K562 (cell line): ENCODE data around the gene TIPIN. TPM values are rescaled to one million over a fixed set of nuclear protein-coding genes. Genes with fewer than 3 reads are reported as not detected.
A peak's percentile ranks its signal among the peaks of the same experiment; 100 is the strongest.

Source experiments
- KDM2B ChIP-seq: fragments of 250-450 bp; sonication (Bioruptor Pico); IDR thresholded peaks from 2 replicates; pipeline ENCODE4 v1.8.0; 2021; ENCODE audit warnings: mild to moderate bottlenecking, moderate library complexity
- KLF16 ChIP-seq: IDR thresholded peaks from 2 replicates; pipeline ENCODE4 v1.6.1; 2016; ENCODE audit warnings: antibody characterized with exemption
- PHTF2 ChIP-seq: fragments of 250-450 bp; sonication (Bioruptor Pico); IDR thresholded peaks from 2 replicates; pipeline ENCODE4 v1.5.0; 2021; ENCODE audit warnings: mild to moderate bottlenecking
- POLR2H ChIP-seq: IDR thresholded peaks from 2 replicates; pipeline ENCODE4 v1.6.1; 2016; ENCODE audit warnings: missing genetic modification characterization, low read depth, mild to moderate bottlenecking, control low read depth, missing compliant biosample characterization, moderate library complexity
- polyA plus RNA-seq, 8 experiments: library from polyadenylated mRNA; depleted of rRNA in 4 of 8; stranded (reverse) in 5 of 8; unstranded in 3 of 8; fragments of >200 nt; fragmentation: Nextera tagmentation in 2 of 8; fragmentation: Illumina TruSeq in 1 of 8; extraction: Ambion mirVana in 2 of 8; extraction: Trizol in 1 of 8; gene quantifications; 2 replicates each; pipeline versions ENCODE4 v1.2.1 to v1.2.3, GENCODE V29; 2011 to 2014; ENCODE audit warnings: inconsistent platforms in 1 of 8, missing spikeins in 1 of 8
- total RNA-seq, 7 experiments: library from RNA; depleted of rRNA in 6 of 7; stranded (reverse); fragments of >200 nt in 6 of 7; fragmentation: Illumina TruSeq in 2 of 7; extraction: Trizol in 2 of 7; gene quantifications; 2 replicates each; pipeline versions ENCODE4 v1.2.1 to v1.2.3, GENCODE V29; 2011 to 2021; ENCODE audit warnings: low replicate concordance in 1 of 7
- TF ChIP-seq, protein P1 (sequence below): fragments of 250-450 bp; sonication (Bioruptor Pico); IDR thresholded peaks from 2 replicates; pipeline ENCODE4 v1.5.0; 2021; ENCODE audit warnings: mild to moderate bottlenecking, moderate library complexity
- TF ChIP-seq, protein P2 (sequence below): sonication (generic); formaldehyde crosslinking; IDR thresholded peaks from 2 replicates; pipeline ENCODE4 v1.8.0; 2022; ENCODE audit warnings: mild to moderate bottlenecking, low read depth, missing genetic modification reagents
- TF ChIP-seq, protein P3 (sequence below): fragments of 450-650 bp; IDR thresholded peaks from 2 replicates; pipeline ENCODE4 v1.6.1; 2017; ENCODE audit warnings: antibody characterized with exemption, mild to moderate bottlenecking
- TF ChIP-seq, protein P4 (sequence below): fragments of 200-800 bp; sonication (Bioruptor generic); IDR thresholded peaks from 2 replicates; pipeline ENCODE4 v1.6.1; 2016; ENCODE audit warnings: missing genetic modification characterization, missing compliant biosample characterization
- TF ChIP-seq, protein P5 (sequence below), 2 experiments: IDR thresholded peaks; 2 replicates each; pipeline ENCODE4 v1.6.1; 2011; ENCODE audit warnings: borderline replicate concordance in 1 of 2, control low read depth in 1 of 2, low read depth in 1 of 2, low read length in 1 of 2, mild to moderate bottlenecking in 1 of 2, mixed read lengths in 1 of 2, moderate library complexity in 1 of 2; ENCODE audit not compliant: insufficient read depth in 1 of 2, insufficient read length in 1 of 2, poor library complexity in 1 of 2, severe bottlenecking in 1 of 2; ENCODE audit errors: extremely low read depth in 1 of 2

TIPIN gene
- total and polyA plus RNA-seq, 9 of the 15 experiments (the other 6 are each of a cell fraction or from before 2014, with no cell fraction given): 22.9 to 61.4 (median 42.0) TPM

DNA sequence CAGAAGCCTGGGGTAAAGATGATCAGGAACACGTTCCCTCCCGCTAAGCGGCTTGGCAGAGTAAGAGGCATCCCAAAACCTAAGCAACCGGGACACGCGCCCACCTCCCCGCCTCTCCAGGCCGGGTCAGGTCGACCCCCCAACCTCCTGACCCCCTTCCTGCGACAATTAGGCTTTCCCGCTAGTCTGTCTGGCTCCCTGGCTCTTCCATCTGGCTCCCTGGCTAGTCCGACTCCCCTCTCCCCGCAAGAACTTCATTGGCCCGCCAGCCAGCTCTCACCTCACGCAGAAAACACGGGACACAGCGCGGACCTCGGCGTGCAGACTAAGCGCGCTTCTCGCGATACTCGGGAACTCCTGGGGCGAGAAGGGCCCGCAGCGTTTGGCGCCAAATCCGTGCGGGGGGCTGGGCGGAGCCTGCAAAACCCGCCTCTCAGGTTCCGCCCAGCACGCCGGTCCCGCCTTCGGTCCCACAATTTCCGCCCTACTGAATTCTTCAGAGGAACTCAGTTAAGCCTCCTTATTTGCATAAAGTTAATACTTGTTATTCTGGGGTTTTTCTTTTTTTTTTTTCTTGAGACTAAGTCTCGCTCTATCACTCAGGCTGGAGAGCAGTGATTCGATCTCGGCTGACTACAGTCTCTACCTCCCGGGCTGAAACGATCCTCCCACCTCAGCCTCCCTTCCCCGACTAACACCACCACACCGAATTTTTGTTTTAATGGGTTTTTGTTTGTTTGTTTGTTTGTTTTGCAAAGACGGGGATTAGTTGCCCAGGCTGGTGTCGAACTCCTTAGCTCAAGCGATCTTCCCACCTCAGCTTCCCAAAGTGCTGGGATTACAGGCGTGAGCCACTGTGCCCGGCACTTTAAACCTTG, at the start of gene TIPIN (continued):
- TF ChIP-seq, protein P1, sequence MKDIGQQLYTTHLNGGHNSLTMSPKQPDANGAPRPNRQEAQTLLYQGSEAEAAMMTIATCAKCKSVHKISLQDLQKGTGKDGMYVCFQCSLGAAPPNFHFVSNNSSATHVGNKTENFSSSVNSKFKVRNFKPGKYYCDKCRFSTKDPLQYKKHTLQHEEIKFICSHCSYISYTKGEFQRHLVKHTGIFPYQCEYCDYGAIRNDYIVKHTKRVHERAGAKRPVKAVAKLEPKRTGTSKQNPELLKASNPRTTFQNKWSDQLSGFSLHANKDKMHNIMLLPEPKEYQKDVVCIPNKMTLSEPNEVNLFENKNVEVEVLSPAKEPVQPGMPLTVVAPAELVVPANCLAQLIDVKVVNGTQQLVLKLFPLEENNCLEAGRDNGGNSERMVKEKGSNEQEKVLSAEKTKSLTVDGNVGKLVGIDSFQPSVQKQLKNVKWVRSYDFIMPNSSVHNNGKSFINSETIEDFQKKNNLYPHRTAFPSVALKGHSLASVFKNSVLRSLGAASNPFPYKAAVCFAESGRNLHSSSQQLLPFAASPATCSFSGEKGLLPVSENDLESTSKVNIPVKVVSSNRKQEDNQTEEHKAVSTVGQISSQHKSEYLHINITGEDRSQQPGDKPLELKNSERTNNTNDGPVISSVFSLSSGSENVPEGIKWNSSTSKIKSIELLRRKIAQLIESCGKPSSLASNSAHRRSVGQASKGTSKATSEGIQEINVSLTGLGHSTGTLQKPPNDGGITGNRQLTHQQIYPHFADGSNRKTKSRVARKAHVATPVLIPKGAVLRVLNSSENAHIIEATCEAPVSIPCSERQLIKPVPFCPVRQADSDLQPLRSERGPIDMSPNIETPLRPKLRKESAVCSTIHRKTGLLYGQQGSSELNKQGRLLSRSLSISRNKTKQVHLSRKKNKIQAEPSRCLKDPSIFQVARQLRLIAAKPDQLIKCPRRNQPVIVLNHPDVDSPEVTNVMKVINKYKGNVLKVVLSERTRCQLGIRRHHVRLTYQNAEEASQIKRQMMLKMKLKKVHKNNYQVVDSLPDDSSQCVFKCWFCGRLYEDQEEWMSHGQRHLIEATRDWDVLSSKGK (CRISPR knock-in tag): no peak
- TF ChIP-seq, protein P2, sequence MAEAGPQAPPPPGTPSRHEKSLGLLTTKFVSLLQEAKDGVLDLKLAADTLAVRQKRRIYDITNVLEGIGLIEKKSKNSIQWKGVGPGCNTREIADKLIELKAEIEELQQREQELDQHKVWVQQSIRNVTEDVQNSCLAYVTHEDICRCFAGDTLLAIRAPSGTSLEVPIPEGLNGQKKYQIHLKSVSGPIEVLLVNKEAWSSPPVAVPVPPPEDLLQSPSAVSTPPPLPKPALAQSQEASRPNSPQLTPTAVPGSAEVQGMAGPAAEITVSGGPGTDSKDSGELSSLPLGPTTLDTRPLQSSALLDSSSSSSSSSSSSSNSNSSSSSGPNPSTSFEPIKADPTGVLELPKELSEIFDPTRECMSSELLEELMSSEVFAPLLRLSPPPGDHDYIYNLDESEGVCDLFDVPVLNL (CRISPR knock-in tag): peak; percentile 91; the same call in 1 of the 2 replicates
- TF ChIP-seq, protein P3, sequence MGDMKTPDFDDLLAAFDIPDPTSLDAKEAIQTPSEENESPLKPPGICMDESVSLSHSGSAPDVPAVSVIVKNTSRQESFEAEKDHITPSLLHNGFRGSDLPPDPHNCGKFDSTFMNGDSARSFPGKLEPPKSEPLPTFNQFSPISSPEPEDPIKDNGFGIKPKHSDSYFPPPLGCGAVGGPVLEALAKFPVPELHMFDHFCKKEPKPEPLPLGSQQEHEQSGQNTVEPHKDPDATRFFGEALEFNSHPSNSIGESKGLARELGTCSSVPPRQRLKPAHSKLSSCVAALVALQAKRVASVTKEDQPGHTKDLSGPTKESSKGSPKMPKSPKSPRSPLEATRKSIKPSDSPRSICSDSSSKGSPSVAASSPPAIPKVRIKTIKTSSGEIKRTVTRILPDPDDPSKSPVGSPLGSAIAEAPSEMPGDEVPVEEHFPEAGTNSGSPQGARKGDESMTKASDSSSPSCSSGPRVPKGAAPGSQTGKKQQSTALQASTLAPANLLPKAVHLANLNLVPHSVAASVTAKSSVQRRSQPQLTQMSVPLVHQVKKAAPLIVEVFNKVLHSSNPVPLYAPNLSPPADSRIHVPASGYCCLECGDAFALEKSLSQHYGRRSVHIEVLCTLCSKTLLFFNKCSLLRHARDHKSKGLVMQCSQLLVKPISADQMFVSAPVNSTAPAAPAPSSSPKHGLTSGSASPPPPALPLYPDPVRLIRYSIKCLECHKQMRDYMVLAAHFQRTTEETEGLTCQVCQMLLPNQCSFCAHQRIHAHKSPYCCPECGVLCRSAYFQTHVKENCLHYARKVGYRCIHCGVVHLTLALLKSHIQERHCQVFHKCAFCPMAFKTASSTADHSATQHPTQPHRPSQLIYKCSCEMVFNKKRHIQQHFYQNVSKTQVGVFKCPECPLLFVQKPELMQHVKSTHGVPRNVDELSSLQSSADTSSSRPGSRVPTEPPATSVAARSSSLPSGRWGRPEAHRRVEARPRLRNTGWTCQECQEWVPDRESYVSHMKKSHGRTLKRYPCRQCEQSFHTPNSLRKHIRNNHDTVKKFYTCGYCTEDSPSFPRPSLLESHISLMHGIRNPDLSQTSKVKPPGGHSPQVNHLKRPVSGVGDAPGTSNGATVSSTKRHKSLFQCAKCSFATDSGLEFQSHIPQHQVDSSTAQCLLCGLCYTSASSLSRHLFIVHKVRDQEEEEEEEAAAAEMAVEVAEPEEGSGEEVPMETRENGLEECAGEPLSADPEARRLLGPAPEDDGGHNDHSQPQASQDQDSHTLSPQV: no peak
- TF ChIP-seq, protein P4, sequence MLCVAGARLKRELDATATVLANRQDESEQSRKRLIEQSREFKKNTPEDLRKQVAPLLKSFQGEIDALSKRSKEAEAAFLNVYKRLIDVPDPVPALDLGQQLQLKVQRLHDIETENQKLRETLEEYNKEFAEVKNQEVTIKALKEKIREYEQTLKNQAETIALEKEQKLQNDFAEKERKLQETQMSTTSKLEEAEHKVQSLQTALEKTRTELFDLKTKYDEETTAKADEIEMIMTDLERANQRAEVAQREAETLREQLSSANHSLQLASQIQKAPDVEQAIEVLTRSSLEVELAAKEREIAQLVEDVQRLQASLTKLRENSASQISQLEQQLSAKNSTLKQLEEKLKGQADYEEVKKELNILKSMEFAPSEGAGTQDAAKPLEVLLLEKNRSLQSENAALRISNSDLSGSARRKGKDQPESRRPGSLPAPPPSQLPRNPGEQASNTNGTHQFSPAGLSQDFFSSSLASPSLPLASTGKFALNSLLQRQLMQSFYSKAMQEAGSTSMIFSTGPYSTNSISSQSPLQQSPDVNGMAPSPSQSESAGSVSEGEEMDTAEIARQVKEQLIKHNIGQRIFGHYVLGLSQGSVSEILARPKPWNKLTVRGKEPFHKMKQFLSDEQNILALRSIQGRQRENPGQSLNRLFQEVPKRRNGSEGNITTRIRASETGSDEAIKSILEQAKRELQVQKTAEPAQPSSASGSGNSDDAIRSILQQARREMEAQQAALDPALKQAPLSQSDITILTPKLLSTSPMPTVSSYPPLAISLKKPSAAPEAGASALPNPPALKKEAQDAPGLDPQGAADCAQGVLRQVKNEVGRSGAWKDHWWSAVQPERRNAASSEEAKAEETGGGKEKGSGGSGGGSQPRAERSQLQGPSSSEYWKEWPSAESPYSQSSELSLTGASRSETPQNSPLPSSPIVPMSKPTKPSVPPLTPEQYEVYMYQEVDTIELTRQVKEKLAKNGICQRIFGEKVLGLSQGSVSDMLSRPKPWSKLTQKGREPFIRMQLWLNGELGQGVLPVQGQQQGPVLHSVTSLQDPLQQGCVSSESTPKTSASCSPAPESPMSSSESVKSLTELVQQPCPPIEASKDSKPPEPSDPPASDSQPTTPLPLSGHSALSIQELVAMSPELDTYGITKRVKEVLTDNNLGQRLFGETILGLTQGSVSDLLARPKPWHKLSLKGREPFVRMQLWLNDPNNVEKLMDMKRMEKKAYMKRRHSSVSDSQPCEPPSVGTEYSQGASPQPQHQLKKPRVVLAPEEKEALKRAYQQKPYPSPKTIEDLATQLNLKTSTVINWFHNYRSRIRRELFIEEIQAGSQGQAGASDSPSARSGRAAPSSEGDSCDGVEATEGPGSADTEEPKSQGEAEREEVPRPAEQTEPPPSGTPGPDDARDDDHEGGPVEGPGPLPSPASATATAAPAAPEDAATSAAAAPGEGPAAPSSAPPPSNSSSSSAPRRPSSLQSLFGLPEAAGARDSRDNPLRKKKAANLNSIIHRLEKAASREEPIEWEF: no peak
- TF ChIP-seq KLF16 (no peak), KDM2B (no peak), POLR2H (tag) (peak; percentile 84), PHTF2 (peak; percentile 15; the same call in 1 of the 2 replicates)
- TF ChIP-seq, protein P5, sequence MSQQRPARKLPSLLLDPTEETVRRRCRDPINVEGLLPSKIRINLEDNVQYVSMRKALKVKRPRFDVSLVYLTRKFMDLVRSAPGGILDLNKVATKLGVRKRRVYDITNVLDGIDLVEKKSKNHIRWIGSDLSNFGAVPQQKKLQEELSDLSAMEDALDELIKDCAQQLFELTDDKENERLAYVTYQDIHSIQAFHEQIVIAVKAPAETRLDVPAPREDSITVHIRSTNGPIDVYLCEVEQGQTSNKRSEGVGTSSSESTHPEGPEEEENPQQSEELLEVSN (IDR thresholded peaks at IDR 0.05; ENCODE audit: borderline replicate concordance in 1 of 2, extremely low read depth in 1 of 2, insufficient read depth in 1 of 2, insufficient read length in 1 of 2, low read depth in 1 of 2, low read length in 1 of 2, poor library complexity in 1 of 2, severe bottlenecking in 1 of 2): peak; percentile 86 to 89
